Germinal center (tissue), 1 donor: Measurements from ENCODE around the gene ZNF184.
"Not testable (repeated sequence)": the region's sequence is repeated elsewhere in the genome, so short reads cannot be mapped to it uniquely, and the experiment has no call there.

Source experiments
- DNase-seq: peaks from one replicate; pipeline ENCODE4 v3.0.0; 2012; ENCODE audit warnings: mixed read lengths, low spot score

Gene ZNF184

GRCh38 chr6:27424851-27425250, 48.1 kb downstream of the ZNF184 start:
- DNase-seq: not testable (repeated sequence)

- no peak for DNase-seq
These were observed 50.1 kb downstream of the ZNF184 start for GRCh38 chr6:27422651-27423332.

GRCh38 chr6:27419363-27419762, 53.5 kb downstream of the ZNF184 start:
- DNase-seq: no peak

GRCh38 chr6:27415898-27416297, 57.0 kb downstream of the ZNF184 start:
- no peak for DNase-seq

GRCh38 chr6:27414996-27415395, 57.9 kb downstream of the ZNF184 start:
- no peak for DNase-seq

GRCh38 chr6:27414300-27414699, 58.6 kb downstream of the ZNF184 start:
- DNase-seq: no peak

- no peak for DNase-seq
These were observed 65.6 kb downstream of the ZNF184 start for GRCh38 chr6:27407153-27407814.

- no peak for DNase-seq
These were observed 66.8 kb downstream of the ZNF184 start for GRCh38 chr6:27406085-27406484.

- no peak for DNase-seq
These were observed 71.8 kb downstream of the ZNF184 start for GRCh38 chr6:27400877-27401642.
